HUES64 (cell line): ENCODE measurements around the gene METTL23. TPM values are rescaled to one million over a fixed set of nuclear protein-coding genes. Genes with fewer than 3 reads are reported as not detected.

Experiments
- H3K27ac ChIP-seq: 2 replicates; pipeline ENCODE4 v1.7.0; 2013; ENCODE audit warnings: low read depth, low read length, inconsistent platforms
- H3K27me3 ChIP-seq: 2 replicates; pipeline ENCODE4 v1.6.1; 2013; ENCODE audit warnings: mild to moderate bottlenecking, low read length; ENCODE audit not compliant: insufficient read depth
- H3K36me3 ChIP-seq: 2 replicates; pipeline ENCODE4 v1.6.1; 2013; ENCODE audit warnings: mild to moderate bottlenecking, low read length; ENCODE audit not compliant: insufficient read depth
- H3K4me1 ChIP-seq: 2 replicates; pipeline ENCODE4 v1.6.1; 2013; ENCODE audit warnings: mild to moderate bottlenecking, low read length, moderate library complexity; ENCODE audit not compliant: insufficient read depth
- H3K4me3 ChIP-seq: 2 replicates; pipeline ENCODE4 v1.5.1; 2013; ENCODE audit warnings: mild to moderate bottlenecking, low read length, moderate library complexity
- H3K9ac ChIP-seq: 2 replicates; pipeline ENCODE4 v1.6.1; 2013; ENCODE audit warnings: mild to moderate bottlenecking, low read depth, low read length
- H3K9me3 ChIP-seq: 2 replicates; pipeline ENCODE4 v1.6.1; 2013; ENCODE audit warnings: low read depth, low read length; ENCODE audit not compliant: insufficient read depth
- WGBS: fragments of 150-250, 120-280 bp; methylation state at CpG from one replicate; pipeline ENCODE4 v1.1.7; 2013; ENCODE audit warnings: missing lambda C conversion rate; 5-methylcytosine and 5-hydroxymethylcytosine counted together
- polyA plus RNA-seq, 2 experiments: library from polyadenylated mRNA; stranded (reverse); fragments of 50-300 nt; gene quantifications; one replicate each; pipeline ENCODE4 v1.2.3, GENCODE V29; 2013

Gene METTL23
- polyA plus RNA-seq (2013, experiment 1 of 2): 23.4 TPM
- 31.4 TPM for polyA plus RNA-seq (2013, experiment 2 of 2)

- peaks cover 11% of the 10 kb centered on the region for H3K4me1 ChIP-seq
- H3K9me3 ChIP-seq: no peaks in the 10 kb centered on the region
- peaks cover 36% of the 10 kb centered on the region for H3K36me3 ChIP-seq
- 4% methylated on average over 71 of the region's 71 CpGs for WGBS
- peak within 1 kb of the TSS; percentile 96 for H3K9ac ChIP-seq
- peak within 1 kb of the TSS; percentile 94 for H3K27ac ChIP-seq
- peak within 1 kb of the TSS; percentile 92 for H3K4me3 ChIP-seq
- no peaks in the 10 kb centered on the region for H3K27me3 ChIP-seq
Measured at GRCh38 chr17:76726776-76727718, at the start of gene METTL23. TSS of gene METTL23 (plus strand) at chr17:76726839. CDS start at chr17:76729711, 2,872 bp downstream.

- H3K9ac ChIP-seq: no peak overlapping the region
- WGBS: 94% methylated on average over 16 of the region's 16 CpGs
Measured at GRCh38 chr17:76677406-76677805, 49.2 kb upstream of the METTL23 start.

GRCh38 chr17:76678330-76678729, 48.3 kb upstream of the METTL23 start:
- peaks cover 2% of the 10 kb centered on the region; the same call in 1 of the 2 replicates for H3K4me1 ChIP-seq
- 84% methylated on average over 12 of the region's 12 CpGs for WGBS
- no peaks in the 10 kb centered on the region for H3K27me3 ChIP-seq
- H3K4me3 ChIP-seq: no peak overlapping the region
- no peak overlapping the region for H3K9ac ChIP-seq
- H3K27ac ChIP-seq: no peak overlapping the region
- no peaks in the 10 kb centered on the region for H3K36me3 ChIP-seq
- H3K9me3 ChIP-seq: no peaks in the 10 kb centered on the region

More at GRCh38 chr17:76677406-76677805, 49.2 kb upstream of the METTL23 start:
- no peaks in the 10 kb centered on the region for H3K36me3 ChIP-seq
- H3K4me1 ChIP-seq: peaks cover 4% of the 10 kb centered on the region
- H3K9me3 ChIP-seq: no peaks in the 10 kb centered on the region
- no peak overlapping the region for H3K4me3 ChIP-seq
- no peak overlapping the region for H3K27ac ChIP-seq
- H3K27me3 ChIP-seq: no peaks in the 10 kb centered on the region

GRCh38 chr17:76679239-76679638, 47.4 kb upstream of the METTL23 start:
- no peaks in the 10 kb centered on the region for H3K27me3 ChIP-seq
- H3K36me3 ChIP-seq: no peaks in the 10 kb centered on the region
- peaks cover 7% of the 10 kb centered on the region for H3K4me1 ChIP-seq
- no peak overlapping the region for H3K27ac ChIP-seq
- H3K9ac ChIP-seq: no peak overlapping the region
- H3K4me3 ChIP-seq: no peak overlapping the region
- WGBS: 84% methylated on average over 1 of the region's 1 CpG
- H3K9me3 ChIP-seq: no peaks in the 10 kb centered on the region

- Histone ChIP-seq H3K9me3 (no peaks in the 10 kb centered on the region), H3K36me3 (no peaks in the 10 kb centered on the region), H3K4me1 (peaks cover 7% of the 10 kb centered on the region), H3K9ac (no peak overlapping the region), H3K27me3 (no peaks in the 10 kb centered on the region), H3K27ac (no peak overlapping the region), H3K4me3 (no peak overlapping the region)
- WGBS: 67% methylated on average over 16 of the region's 16 CpGs
Measured at GRCh38 chr17:76681222-76682137, 45.2 kb upstream of the METTL23 start.

GRCh38 chr17:76682296-76682695, 44.3 kb upstream of the METTL23 start:
- no peaks in the 10 kb centered on the region for H3K36me3 ChIP-seq
- WGBS: 94% methylated on average over 12 of the region's 12 CpGs

GRCh38 chr17:76683011-76683755, 43.5 kb upstream of the METTL23 start:
- no peaks in the 10 kb centered on the region for H3K27me3 ChIP-seq
- 81% methylated on average over 18 of the region's 18 CpGs for WGBS
- H3K4me1 ChIP-seq: peaks cover 7% of the 10 kb centered on the region
- H3K9ac ChIP-seq: no peak overlapping the region
- no peak overlapping the region for H3K4me3 ChIP-seq
- H3K36me3 ChIP-seq: no peaks in the 10 kb centered on the region
- no peaks in the 10 kb centered on the region for H3K9me3 ChIP-seq
- H3K27ac ChIP-seq: no peak overlapping the region

More at GRCh38 chr17:76682296-76682695, 44.3 kb upstream of the METTL23 start:
- H3K27ac ChIP-seq: no peak overlapping the region
- H3K4me1 ChIP-seq: peaks cover 7% of the 10 kb centered on the region
- no peaks in the 10 kb centered on the region for H3K9me3 ChIP-seq
- H3K4me3 ChIP-seq: no peak overlapping the region
- H3K9ac ChIP-seq: no peak overlapping the region
- H3K27me3 ChIP-seq: no peaks in the 10 kb centered on the region

- WGBS: 91% methylated on average over 25 of the region's 25 CpGs
- Histone ChIP-seq H3K9ac (no peak overlapping the region), H3K27ac (no peak overlapping the region), H3K4me1 (peaks cover 7% of the 10 kb centered on the region), H3K27me3 (no peaks in the 10 kb centered on the region), H3K36me3 (no peaks in the 10 kb centered on the region), H3K9me3 (no peaks in the 10 kb centered on the region), H3K4me3 (no peak overlapping the region)
Measured at GRCh38 chr17:76683921-76684745, 42.5 kb upstream of the METTL23 start.

- Histone ChIP-seq H3K27me3 (no peaks in the 10 kb centered on the region), H3K4me3 (no peak overlapping the region), H3K9me3 (no peaks in the 10 kb centered on the region), H3K27ac (no peak overlapping the region), H3K4me1 (peaks cover 7% of the 10 kb centered on the region), H3K36me3 (no peaks in the 10 kb centered on the region), H3K9ac (no peak overlapping the region)
- WGBS: 89% methylated on average over 7 of the region's 7 CpGs
Measured at GRCh38 chr17:76684756-76685155, 41.9 kb upstream of the METTL23 start.

GRCh38 chr17:76685366-76685765, 41.3 kb upstream of the METTL23 start:
- Histone ChIP-seq H3K27ac (no peak overlapping the region), H3K9me3 (no peaks in the 10 kb centered on the region), H3K27me3 (no peaks in the 10 kb centered on the region), H3K9ac (no peak overlapping the region), H3K4me3 (no peak overlapping the region), H3K36me3 (no peaks in the 10 kb centered on the region), H3K4me1 (peaks cover 7% of the 10 kb centered on the region)
- WGBS: 92% methylated on average over 12 of the region's 12 CpGs
